Stomach (tissue), 4 donors: ENCODE results near the gene DRD3.

Source experiments
- CTCF ChIP-seq, 7 experiments: fragments of 450-650 bp in 4 of 7; fragments of 200-600 bp in 3 of 7; sonication (generic) in 3 of 7; IDR thresholded peaks; one replicate each; pipeline ENCODE4 v1.5.1; 2016 to 2019; ENCODE audit warnings: antibody characterized with exemption in 7 of 7, control low read depth in 2 of 7, mild to moderate bottlenecking in 1 of 7
- POLR2A ChIP-seq, 4 donors: fragments of 450-650 bp; IDR thresholded peaks; one replicate each; pipeline ENCODE4 v1.6.1; 2016; ENCODE audit warnings: antibody characterized with exemption in 4 of 4, control low read depth in 2 of 4, mild to moderate bottlenecking in 1 of 4, moderate library complexity in 1 of 4
- POLR2AphosphoS5 ChIP-seq, 3 donors: sonication (generic); formaldehyde crosslinking; IDR thresholded peaks; one replicate each; pipeline ENCODE4 v1.6.1; 2016; ENCODE audit warnings: antibody characterized with exemption in 3 of 3

DNA sequence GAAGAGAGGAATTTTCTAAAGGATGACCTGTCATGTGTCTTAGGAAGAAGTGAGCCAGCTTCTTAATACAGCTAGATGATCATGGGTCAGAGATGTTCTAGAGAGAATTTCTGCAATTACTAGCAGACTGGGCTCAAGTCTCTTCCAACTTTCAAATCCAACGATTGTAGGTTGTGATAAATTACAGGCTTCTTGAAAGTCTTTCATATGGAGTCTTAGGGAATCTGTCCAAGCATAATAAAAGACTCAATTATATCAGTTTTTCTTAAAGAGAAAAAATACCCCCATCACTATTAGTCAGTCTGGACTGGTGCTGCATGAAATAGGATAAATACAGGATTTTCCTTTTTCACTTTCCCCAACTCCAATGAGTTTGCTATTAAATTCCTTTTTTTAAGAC lies 59.1 kb downstream of the DRD3 start:
- TF ChIP-seq CTCF (IDR thresholded peaks at IDR 0.05) (no peak), POLR2A (IDR thresholded peaks at IDR 0.05) (no peak), POLR2AphosphoS5 (IDR thresholded peaks at IDR 0.05) (no peak)
